K562 (cell line): ENCODE data around the gene DHRS3. TPM values are rescaled to one million over a fixed set of nuclear protein-coding genes. Genes with fewer than 3 reads are reported as not detected.
A peak's percentile ranks its signal among the peaks of the same experiment; 100 is the strongest.

ENCODE experiments used
- E2F8 ChIP-seq: fragments of 450-650 bp; IDR thresholded peaks from 2 replicates; pipeline ENCODE4 v1.7.1; 2018; ENCODE audit warnings: mild to moderate bottlenecking, low read depth; ENCODE audit not compliant: partially characterized antibody
- HMBOX1 ChIP-seq: sonication (generic); IDR thresholded peaks from 2 replicates; pipeline ENCODE4 v1.6.1; 2016
- MGA ChIP-seq: fragments of 450-650 bp; IDR thresholded peaks from 2 replicates; pipeline ENCODE4 v1.6.1; 2016; ENCODE audit warnings: mild to moderate bottlenecking, moderate library complexity
- SAFB2 ChIP-seq: fragments of 200-400 bp; formaldehyde crosslinking; IDR thresholded peaks from 2 replicates; pipeline ENCODE4 v1.6.1; 2018; ENCODE audit warnings: borderline replicate concordance, low read length, low read depth, moderate library complexity; ENCODE audit not compliant: severe bottlenecking
- TCFL5 ChIP-seq: fragments of 250-450 bp; sonication (Bioruptor Pico); conservative IDR thresholded peaks from 2 replicates; pipeline ENCODE4 v1.6.1; 2021; ENCODE audit warnings: mild to moderate bottlenecking, moderate library complexity, matching md5 sums
- ZFX ChIP-seq: sonication (generic); formaldehyde crosslinking; IDR thresholded peaks from 2 replicates; pipeline ENCODE4 v1.8.0; 2022; ENCODE audit warnings: mild to moderate bottlenecking, missing genetic modification reagents, moderate library complexity
- ZNF165 ChIP-seq: fragments of 250-450 bp; sonication (Bioruptor Pico); IDR thresholded peaks from 2 replicates; pipeline ENCODE4 v1.4.0; 2020; ENCODE audit warnings: borderline replicate concordance
- ZNF232 ChIP-seq: sonication (generic); formaldehyde crosslinking; IDR thresholded peaks from 2 replicates; pipeline ENCODE4 v1.8.0; 2022; ENCODE audit warnings: mild to moderate bottlenecking, missing genetic modification reagents
- ZSCAN29 ChIP-seq: fragments of 450-650 bp; IDR thresholded peaks from 2 replicates; pipeline ENCODE4 v1.6.1; 2017
- polyA plus RNA-seq, 8 experiments: library from polyadenylated mRNA; depleted of rRNA in 4 of 8; stranded (reverse) in 5 of 8; unstranded in 3 of 8; fragments of >200 nt; fragmentation: Nextera tagmentation in 2 of 8; fragmentation: Illumina TruSeq in 1 of 8; extraction: Ambion mirVana in 2 of 8; extraction: Trizol in 1 of 8; gene quantifications; 2 replicates each; pipeline versions ENCODE4 v1.2.1 to v1.2.3, GENCODE V29; 2011 to 2014; ENCODE audit warnings: inconsistent platforms in 1 of 8, missing spikeins in 1 of 8
- total RNA-seq, 7 experiments: library from RNA; depleted of rRNA in 6 of 7; stranded (reverse); fragments of >200 nt in 6 of 7; fragmentation: Illumina TruSeq in 2 of 7; extraction: Trizol in 2 of 7; gene quantifications; 2 replicates each; pipeline versions ENCODE4 v1.2.1 to v1.2.3, GENCODE V29; 2011 to 2021; ENCODE audit warnings: low replicate concordance in 1 of 7

Gene DHRS3
- total and polyA plus RNA-seq, 9 of the 15 experiments (the other 6 are each of a cell fraction or from before 2014, with no cell fraction given) = 21.0 to 116 (median 58.7) TPM

- TF ChIP-seq E2F8 = no peak
- no peak for TF ChIP-seq ZSCAN29
- TF ChIP-seq TCFL5 (CRISPR knock-in tag) = no peak
- TF ChIP-seq ZFX (CRISPR knock-in tag) = no peak
- no peak; the same call in 1 of the 2 replicates for TF ChIP-seq MGA
- no peak for TF ChIP-seq SAFB2
- peak; percentile 62; the same call in 1 of the 2 replicates for TF ChIP-seq HMBOX1
- TF ChIP-seq ZNF165 (CRISPR knock-in tag) = no peak
- TF ChIP-seq ZNF232 (CRISPR knock-in tag) = no peak
These were observed 1.2 kb upstream of the DHRS3 start (continued) for GRCh38 chr1:12618965-12619791.
